Ramos (cell line): Measurements from ENCODE around the gene PAX5.

Experiments
- in situ Hi-C: fragments of 300-500 bp; cut with MboI; formaldehyde crosslinking; loops from one replicate; pipeline ENCODE4 v1.14.3; 2022; ENCODE audit warnings: low sequenced_read_pairs; ENCODE audit not compliant: unreplicated experiment

PAX5 gene

GRCh38 chr9:36853233-36853632 is 180.8 kb downstream of the PAX5 start:
- in situ Hi-C loops = no loop called here

- in situ Hi-C loops = no loop called here
Observed at GRCh38 chr9:36849943-36850342, 184.1 kb downstream of the PAX5 start.

GRCh38 chr9:36848946-36849345 is 185.1 kb downstream of the PAX5 start:
- in situ Hi-C loops = no loop called here

GRCh38 chr9:36847781-36848673 is 186.0 kb downstream of the PAX5 start:
- in situ Hi-C loops = no loop called here

- in situ Hi-C loops = no loop called here
Observed at GRCh38 chr9:36846621-36847020, 187.4 kb downstream of the PAX5 start.

- in situ Hi-C loops = no loop called here
Observed at GRCh38 chr9:36845844-36846243, 188.2 kb downstream of the PAX5 start.

- in situ Hi-C loops = no loop called here
Observed at GRCh38 chr9:36844961-36845360, 189.1 kb downstream of the PAX5 start.

GRCh38 chr9:36843964-36844363 is 190.1 kb downstream of the PAX5 start:
- in situ Hi-C loops = no loop called here

- in situ Hi-C loops = no loop called here
Observed at GRCh38 chr9:36842560-36843530, 191.2 kb downstream of the PAX5 start.

- in situ Hi-C loops = no loop called here
Observed at GRCh38 chr9:36840898-36841536, 193.1 kb downstream of the PAX5 start.

- in situ Hi-C loops = no loop called here
Observed at GRCh38 chr9:36839131-36839885, 194.8 kb downstream of the PAX5 start.

- in situ Hi-C loops = no loop called here
Observed at GRCh38 chr9:36837431-36838405, 196.3 kb downstream of the PAX5 start.

GRCh38 chr9:36836486-36836885 is 197.6 kb downstream of the PAX5 start:
- in situ Hi-C loops = no loop called here

- in situ Hi-C loops = no loop called here
Observed at GRCh38 chr9:36835271-36835996, 198.6 kb downstream of the PAX5 start.

GRCh38 chr9:36834736-36835135 is 199.3 kb downstream of the PAX5 start:
- in situ Hi-C loops = no loop called here

- in situ Hi-C loops = no loop called here
Observed at GRCh38 chr9:36833954-36834353, 200.1 kb downstream of the PAX5 start.

- in situ Hi-C loops = no loop called here
Observed at GRCh38 chr9:36832164-36832795, 201.8 kb downstream of the PAX5 start.
